HepG2 (cell line): ENCODE results near the gene ZSCAN21. TPM values are rescaled to one million over a fixed set of nuclear protein-coding genes. Genes with fewer than 3 reads are reported as not detected.

Experiments used
- HES4 ChIP-seq: sonication (generic); formaldehyde crosslinking; IDR thresholded peaks from 2 replicates; pipeline ENCODE4 v1.9.0; 2021; ENCODE audit warnings: mild to moderate bottlenecking, missing genetic modification reagents, borderline replicate concordance
- HNRNPK ChIP-seq: fragments of 200-400 bp; formaldehyde crosslinking; IDR thresholded peaks from 2 replicates; pipeline ENCODE4 v1.6.1; 2018; ENCODE audit warnings: low read length, low read depth, moderate library complexity, mild to moderate bottlenecking; ENCODE audit not compliant: poor library complexity, severe bottlenecking
- KLF12 ChIP-seq: sonication (generic); formaldehyde crosslinking; IDR thresholded peaks from 2 replicates; pipeline ENCODE4 v1.4.0; 2020; ENCODE audit warnings: missing genetic modification reagents, borderline replicate concordance
- PHF20 ChIP-seq: sonication (generic); formaldehyde crosslinking; IDR thresholded peaks from 2 replicates; pipeline ENCODE4 v1.5.0; 2020; ENCODE audit warnings: mild to moderate bottlenecking, missing genetic modification reagents
- POGZ ChIP-seq: sonication (generic); formaldehyde crosslinking; IDR thresholded peaks from 2 replicates; pipeline ENCODE4 v1.4.0; 2020; ENCODE audit warnings: mild to moderate bottlenecking, missing genetic modification reagents
- RARG ChIP-seq: sonication (generic); formaldehyde crosslinking; IDR thresholded peaks from 2 replicates; pipeline ENCODE4 v1.4.0; 2020; ENCODE audit warnings: low read depth, mild to moderate bottlenecking, missing genetic modification reagents
- SETDB1 ChIP-seq: sonication (generic); formaldehyde crosslinking; IDR thresholded peaks from 2 replicates; pipeline ENCODE4 v1.5.1; 2020; ENCODE audit warnings: missing genetic modification reagents, mild to moderate bottlenecking, borderline replicate concordance
- ZBTB42 ChIP-seq: sonication (generic); formaldehyde crosslinking; IDR thresholded peaks from 2 replicates; pipeline ENCODE4 v1.5.0; 2020; ENCODE audit warnings: mild to moderate bottlenecking, missing genetic modification reagents
- ZNF790 ChIP-seq: sonication (generic); formaldehyde crosslinking; IDR thresholded peaks from 2 replicates; pipeline ENCODE4 v1.8.0; 2022; ENCODE audit warnings: missing genetic modification reagents, mild to moderate bottlenecking, borderline replicate concordance
- polyA plus RNA-seq, 8 experiments: library from polyadenylated mRNA; depleted of rRNA in 3 of 8; stranded (reverse) in 7 of 8; unstranded in 1 of 8; fragments of >200 nt; fragmentation: Illumina TruSeq in 4 of 8; extraction: Trizol in 4 of 8; gene quantifications; 2 replicates each; pipeline versions ENCODE4 v1.2.1 to v1.2.3, GENCODE V29; 2011 to 2016; ENCODE audit warnings: low read depth in 4 of 8, missing spikeins in 1 of 8, mixed read lengths in 1 of 8; ENCODE audit not compliant: insufficient read depth in 1 of 8
- total RNA-seq, 5 experiments: library from RNA; depleted of rRNA; stranded (reverse); fragments of >200 nt; fragmentation: Illumina TruSeq; extraction: Trizol; gene quantifications; 2 replicates each; pipeline ENCODE4 v1.2.3, GENCODE V29; 2016; ENCODE audit warnings: low read depth in 1 of 5
- TF ChIP-seq, protein P1 (sequence below): sonication (generic); formaldehyde crosslinking; IDR thresholded peaks from 2 replicates; pipeline ENCODE4 v1.4.0; 2020; ENCODE audit warnings: mild to moderate bottlenecking, missing genetic modification reagents
- TF ChIP-seq, protein P2 (sequence below), 2 experiments: sonication (generic) in 1 of 2; formaldehyde crosslinking in 1 of 2; IDR thresholded peaks; 2 replicates each; pipeline versions ENCODE4 v1.5.1 to v1.6.1; 2011 to 2020; ENCODE audit warnings: borderline replicate concordance in 1 of 2, low read depth in 1 of 2, low read length in 1 of 2, mild to moderate bottlenecking in 1 of 2, missing genetic modification reagents in 1 of 2, moderate library complexity in 1 of 2
- TF ChIP-seq, protein P3 (sequence below): sonication (generic); formaldehyde crosslinking; IDR thresholded peaks from 2 replicates; pipeline ENCODE4 v1.5.1; 2020; ENCODE audit warnings: mild to moderate bottlenecking, missing genetic modification reagents, borderline replicate concordance
- TF ChIP-seq, protein P4 (sequence below): sonication (generic); formaldehyde crosslinking; IDR thresholded peaks from 2 replicates; pipeline ENCODE4 v1.5.0; 2020; ENCODE audit warnings: mild to moderate bottlenecking, missing genetic modification reagents
- TF ChIP-seq, protein P5 (sequence below): sonication (generic); formaldehyde crosslinking; IDR thresholded peaks from 2 replicates; pipeline ENCODE4 v1.4.0; 2020; ENCODE audit warnings: low read depth, mild to moderate bottlenecking, missing genetic modification reagents

ZSCAN21 gene
- total and polyA plus RNA-seq, 2 of the 13 experiments (the other 11 are each of a cell fraction or from before 2014, with no cell fraction given): 7.0 to 10.0 TPM

DNA sequence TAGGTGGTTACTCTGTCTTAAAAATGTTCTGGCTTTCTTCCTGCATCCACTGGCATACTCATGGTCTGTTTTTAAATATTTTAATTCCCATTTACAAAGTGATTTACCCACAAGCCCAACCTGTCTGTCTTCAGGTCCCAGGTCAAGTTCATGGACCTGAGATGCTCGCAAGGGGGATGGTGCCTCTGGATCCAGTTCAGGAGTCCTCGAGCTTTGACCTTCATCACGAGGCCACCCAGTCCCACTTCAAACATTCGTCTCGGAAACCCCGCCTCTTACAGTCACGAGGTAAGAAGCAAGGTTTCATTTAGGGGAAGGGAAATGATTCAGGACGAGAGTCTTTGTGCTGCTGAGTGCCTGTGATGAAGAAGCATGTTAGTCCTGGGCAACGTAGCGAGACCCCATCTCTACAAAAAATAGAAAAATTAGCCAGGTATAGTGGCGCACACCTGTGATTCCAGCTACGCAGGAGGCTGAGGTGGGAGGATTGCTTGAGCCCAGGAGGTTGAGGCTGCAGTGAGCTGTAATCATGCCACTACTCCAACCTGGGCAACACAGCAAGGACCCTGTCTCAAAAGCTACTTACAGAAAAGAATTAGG, 25.5 kb upstream of the ZSCAN21 start (continued):
- TF ChIP-seq, protein P1, sequence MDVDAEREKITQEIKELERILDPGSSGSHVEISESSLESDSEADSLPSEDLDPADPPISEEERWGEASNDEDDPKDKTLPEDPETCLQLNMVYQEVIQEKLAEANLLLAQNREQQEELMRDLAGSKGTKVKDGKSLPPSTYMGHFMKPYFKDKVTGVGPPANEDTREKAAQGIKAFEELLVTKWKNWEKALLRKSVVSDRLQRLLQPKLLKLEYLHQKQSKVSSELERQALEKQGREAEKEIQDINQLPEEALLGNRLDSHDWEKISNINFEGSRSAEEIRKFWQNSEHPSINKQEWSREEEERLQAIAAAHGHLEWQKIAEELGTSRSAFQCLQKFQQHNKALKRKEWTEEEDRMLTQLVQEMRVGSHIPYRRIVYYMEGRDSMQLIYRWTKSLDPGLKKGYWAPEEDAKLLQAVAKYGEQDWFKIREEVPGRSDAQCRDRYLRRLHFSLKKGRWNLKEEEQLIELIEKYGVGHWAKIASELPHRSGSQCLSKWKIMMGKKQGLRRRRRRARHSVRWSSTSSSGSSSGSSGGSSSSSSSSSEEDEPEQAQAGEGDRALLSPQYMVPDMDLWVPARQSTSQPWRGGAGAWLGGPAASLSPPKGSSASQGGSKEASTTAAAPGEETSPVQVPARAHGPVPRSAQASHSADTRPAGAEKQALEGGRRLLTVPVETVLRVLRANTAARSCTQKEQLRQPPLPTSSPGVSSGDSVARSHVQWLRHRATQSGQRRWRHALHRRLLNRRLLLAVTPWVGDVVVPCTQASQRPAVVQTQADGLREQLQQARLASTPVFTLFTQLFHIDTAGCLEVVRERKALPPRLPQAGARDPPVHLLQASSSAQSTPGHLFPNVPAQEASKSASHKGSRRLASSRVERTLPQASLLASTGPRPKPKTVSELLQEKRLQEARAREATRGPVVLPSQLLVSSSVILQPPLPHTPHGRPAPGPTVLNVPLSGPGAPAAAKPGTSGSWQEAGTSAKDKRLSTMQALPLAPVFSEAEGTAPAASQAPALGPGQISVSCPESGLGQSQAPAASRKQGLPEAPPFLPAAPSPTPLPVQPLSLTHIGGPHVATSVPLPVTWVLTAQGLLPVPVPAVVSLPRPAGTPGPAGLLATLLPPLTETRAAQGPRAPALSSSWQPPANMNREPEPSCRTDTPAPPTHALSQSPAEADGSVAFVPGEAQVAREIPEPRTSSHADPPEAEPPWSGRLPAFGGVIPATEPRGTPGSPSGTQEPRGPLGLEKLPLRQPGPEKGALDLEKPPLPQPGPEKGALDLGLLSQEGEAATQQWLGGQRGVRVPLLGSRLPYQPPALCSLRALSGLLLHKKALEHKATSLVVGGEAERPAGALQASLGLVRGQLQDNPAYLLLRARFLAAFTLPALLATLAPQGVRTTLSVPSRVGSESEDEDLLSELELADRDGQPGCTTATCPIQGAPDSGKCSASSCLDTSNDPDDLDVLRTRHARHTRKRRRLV (CRISPR knock-in tag): no peak
- no peak for TF ChIP-seq ZNF790 (CRISPR knock-in tag)
- TF ChIP-seq ZBTB42 (CRISPR knock-in tag): no peak
- peak; percentile 39; the same call in 1 of the 2 replicates for TF ChIP-seq HES4 (CRISPR knock-in tag)
- no peak for TF ChIP-seq PHF20 (CRISPR knock-in tag)
- TF ChIP-seq POGZ (CRISPR knock-in tag): peak; percentile 77
- TF ChIP-seq, protein P2, sequence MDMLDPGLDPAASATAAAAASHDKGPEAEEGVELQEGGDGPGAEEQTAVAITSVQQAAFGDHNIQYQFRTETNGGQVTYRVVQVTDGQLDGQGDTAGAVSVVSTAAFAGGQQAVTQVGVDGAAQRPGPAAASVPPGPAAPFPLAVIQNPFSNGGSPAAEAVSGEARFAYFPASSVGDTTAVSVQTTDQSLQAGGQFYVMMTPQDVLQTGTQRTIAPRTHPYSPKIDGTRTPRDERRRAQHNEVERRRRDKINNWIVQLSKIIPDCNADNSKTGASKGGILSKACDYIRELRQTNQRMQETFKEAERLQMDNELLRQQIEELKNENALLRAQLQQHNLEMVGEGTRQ (IDR thresholded peaks at IDR 0.05; ENCODE audit: low read depth, low read length): 0 out of 2 replicates have a peak, but pooled peaks have one; percentile 30
- TF ChIP-seq, protein P2 (CRISPR knock-in tag; IDR thresholded peaks at IDR 0.05; ENCODE audit: borderline replicate concordance): peak; percentile 54; the same call in 1 of the 2 replicates
- TF ChIP-seq RARG: no peak
- TF ChIP-seq, protein P3, sequence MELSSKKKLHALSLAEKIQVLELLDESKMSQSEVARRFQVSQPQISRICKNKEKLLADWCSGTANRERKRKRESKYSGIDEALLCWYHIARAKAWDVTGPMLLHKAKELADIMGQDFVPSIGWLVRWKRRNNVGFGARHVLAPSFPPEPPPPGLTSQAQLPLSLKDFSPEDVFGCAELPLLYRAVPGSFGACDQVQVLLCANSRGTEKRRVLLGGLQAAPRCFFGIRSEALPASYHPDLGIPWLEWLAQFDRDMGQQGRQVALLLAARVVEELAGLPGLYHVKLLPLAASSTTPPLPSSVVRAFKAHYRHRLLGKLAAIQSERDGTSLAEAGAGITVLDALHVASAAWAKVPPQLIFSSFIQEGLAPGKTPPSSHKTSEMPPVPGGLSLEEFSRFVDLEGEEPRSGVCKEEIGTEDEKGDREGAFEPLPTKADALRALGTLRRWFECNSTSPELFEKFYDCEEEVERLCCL (CRISPR knock-in tag): no peak
- TF ChIP-seq SETDB1: no peak
- TF ChIP-seq, protein P4, sequence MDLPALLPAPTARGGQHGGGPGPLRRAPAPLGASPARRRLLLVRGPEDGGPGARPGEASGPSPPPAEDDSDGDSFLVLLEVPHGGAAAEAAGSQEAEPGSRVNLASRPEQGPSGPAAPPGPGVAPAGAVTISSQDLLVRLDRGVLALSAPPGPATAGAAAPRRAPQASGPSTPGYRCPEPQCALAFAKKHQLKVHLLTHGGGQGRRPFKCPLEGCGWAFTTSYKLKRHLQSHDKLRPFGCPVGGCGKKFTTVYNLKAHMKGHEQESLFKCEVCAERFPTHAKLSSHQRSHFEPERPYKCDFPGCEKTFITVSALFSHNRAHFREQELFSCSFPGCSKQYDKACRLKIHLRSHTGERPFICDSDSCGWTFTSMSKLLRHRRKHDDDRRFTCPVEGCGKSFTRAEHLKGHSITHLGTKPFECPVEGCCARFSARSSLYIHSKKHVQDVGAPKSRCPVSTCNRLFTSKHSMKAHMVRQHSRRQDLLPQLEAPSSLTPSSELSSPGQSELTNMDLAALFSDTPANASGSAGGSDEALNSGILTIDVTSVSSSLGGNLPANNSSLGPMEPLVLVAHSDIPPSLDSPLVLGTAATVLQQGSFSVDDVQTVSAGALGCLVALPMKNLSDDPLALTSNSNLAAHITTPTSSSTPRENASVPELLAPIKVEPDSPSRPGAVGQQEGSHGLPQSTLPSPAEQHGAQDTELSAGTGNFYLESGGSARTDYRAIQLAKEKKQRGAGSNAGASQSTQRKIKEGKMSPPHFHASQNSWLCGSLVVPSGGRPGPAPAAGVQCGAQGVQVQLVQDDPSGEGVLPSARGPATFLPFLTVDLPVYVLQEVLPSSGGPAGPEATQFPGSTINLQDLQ (CRISPR knock-in tag): no peak
- no peak for TF ChIP-seq KLF12 (CRISPR knock-in tag)
- TF ChIP-seq, protein P5, sequence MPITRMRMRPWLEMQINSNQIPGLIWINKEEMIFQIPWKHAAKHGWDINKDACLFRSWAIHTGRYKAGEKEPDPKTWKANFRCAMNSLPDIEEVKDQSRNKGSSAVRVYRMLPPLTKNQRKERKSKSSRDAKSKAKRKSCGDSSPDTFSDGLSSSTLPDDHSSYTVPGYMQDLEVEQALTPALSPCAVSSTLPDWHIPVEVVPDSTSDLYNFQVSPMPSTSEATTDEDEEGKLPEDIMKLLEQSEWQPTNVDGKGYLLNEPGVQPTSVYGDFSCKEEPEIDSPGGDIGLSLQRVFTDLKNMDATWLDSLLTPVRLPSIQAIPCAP (CRISPR knock-in tag): no peak
- TF ChIP-seq HNRNPK: no peak
